Hepatocyte (in vitro differentiated cells): ENCODE measurements around the gene CHST13. TPM values are rescaled to one million over a fixed set of nuclear protein-coding genes. Genes with fewer than 3 reads are reported as not detected.

Experiments
- DNase-seq: peaks from one replicate; pipeline ENCODE4 v3.0.0-alpha.2; 2016; ENCODE audit warnings: low spot score
- H2AFZ ChIP-seq: fragments of 200-600 bp; sonication (generic); 2 replicates; pipeline ENCODE4 v1.6.0; 2016; ENCODE audit warnings: antibody characterized with exemption, mild to moderate bottlenecking
- H3K27ac ChIP-seq: fragments of 200-600 bp; sonication (generic); 2 replicates; pipeline ENCODE4 v1.5.1; 2016; ENCODE audit warnings: mild to moderate bottlenecking
- H3K27me3 ChIP-seq: fragments of 200-600 bp; sonication (generic); 2 replicates; pipeline ENCODE4 v1.6.1; 2016
- H3K36me3 ChIP-seq: fragments of 200-600 bp; sonication (generic); replicated peaks from 2 replicates; pipeline ENCODE4 v1.5.1; 2016; ENCODE audit warnings: low read depth; ENCODE audit not compliant: insufficient read depth
- H3K4me1 ChIP-seq: fragments of 200-600 bp; sonication (generic); 2 replicates; pipeline ENCODE4 v1.5.1; 2016; ENCODE audit warnings: mild to moderate bottlenecking, moderate library complexity; ENCODE audit not compliant: insufficient read depth
- H3K4me2 ChIP-seq: fragments of 200-600 bp; sonication (generic); 2 replicates; pipeline ENCODE4 v1.6.0; 2016
- H3K4me3 ChIP-seq: fragments of 200-600 bp; sonication (generic); 2 replicates; pipeline ENCODE4 v1.5.1; 2016; ENCODE audit warnings: mild to moderate bottlenecking
- H3K79me2 ChIP-seq: fragments of 200-600 bp; sonication (generic); 2 replicates; pipeline ENCODE4 v1.6.0; 2017; ENCODE audit warnings: mild to moderate bottlenecking
- H3K9me2 ChIP-seq: fragments of 200-600 bp; sonication (generic); replicated peaks from 2 replicates; pipeline ENCODE4 v1.6.0; 2017; ENCODE audit warnings: mild to moderate bottlenecking; ENCODE audit not compliant: insufficient read depth
- H3K9me3 ChIP-seq: fragments of 200-600 bp; sonication (generic); 2 replicates; pipeline ENCODE4 v1.5.1; 2016; ENCODE audit warnings: low read depth, mild to moderate bottlenecking
- H4K20me1 ChIP-seq: fragments of 200-600 bp; sonication (generic); 2 replicates; pipeline ENCODE4 v1.6.0; 2016; ENCODE audit warnings: mild to moderate bottlenecking; ENCODE audit not compliant: insufficient read depth, poor library complexity, severe bottlenecking
- CTCF ChIP-seq: fragments of 200-600 bp; sonication (generic); IDR thresholded peaks from 2 replicates; pipeline ENCODE4 v1.5.1; 2016; ENCODE audit warnings: antibody characterized with exemption, mild to moderate bottlenecking; ENCODE audit not compliant: poor library complexity
- EZH2 ChIP-seq: fragments of 200-600 bp; sonication (generic); IDR thresholded peaks from 2 replicates; pipeline ENCODE4 v1.6.1; 2016; ENCODE audit warnings: antibody characterized with exemption, mild to moderate bottlenecking, borderline replicate concordance
- EZH2phosphoT487 ChIP-seq: fragments of 200-600 bp; sonication (generic); IDR thresholded peaks from one replicate; pipeline ENCODE4 v1.6.1; 2018; ENCODE audit warnings: antibody characterized with exemption, mild to moderate bottlenecking, low read depth, moderate library complexity; ENCODE audit not compliant: unreplicated experiment, severe bottlenecking
- WGBS: methylation state at CpG from one replicate; pipeline ENCODE4 v1.1.6; 2016; ENCODE audit warnings: low lambda C conversion rate; ENCODE audit errors: missing lambda C conversion rate; 5-methylcytosine and 5-hydroxymethylcytosine counted together
- polyA plus RNA-seq: library from polyadenylated mRNA; unstranded; fragments of >200 nt; fragmentation: Nextera tagmentation; extraction: Ambion mirVana; gene quantifications from 2 replicates; pipeline ENCODE4 v1.2.1, GENCODE V29; 2016
- total RNA-seq: library from RNA; depleted of rRNA; stranded (reverse); fragments of >200 nt; gene quantifications from 2 replicates; pipeline ENCODE4 v1.2.3, GENCODE V29; 2014

Gene CHST13
- total and polyA plus RNA-seq, 2 experiments from 2014 or later: 31.5 to 54.6 TPM

DNA sequence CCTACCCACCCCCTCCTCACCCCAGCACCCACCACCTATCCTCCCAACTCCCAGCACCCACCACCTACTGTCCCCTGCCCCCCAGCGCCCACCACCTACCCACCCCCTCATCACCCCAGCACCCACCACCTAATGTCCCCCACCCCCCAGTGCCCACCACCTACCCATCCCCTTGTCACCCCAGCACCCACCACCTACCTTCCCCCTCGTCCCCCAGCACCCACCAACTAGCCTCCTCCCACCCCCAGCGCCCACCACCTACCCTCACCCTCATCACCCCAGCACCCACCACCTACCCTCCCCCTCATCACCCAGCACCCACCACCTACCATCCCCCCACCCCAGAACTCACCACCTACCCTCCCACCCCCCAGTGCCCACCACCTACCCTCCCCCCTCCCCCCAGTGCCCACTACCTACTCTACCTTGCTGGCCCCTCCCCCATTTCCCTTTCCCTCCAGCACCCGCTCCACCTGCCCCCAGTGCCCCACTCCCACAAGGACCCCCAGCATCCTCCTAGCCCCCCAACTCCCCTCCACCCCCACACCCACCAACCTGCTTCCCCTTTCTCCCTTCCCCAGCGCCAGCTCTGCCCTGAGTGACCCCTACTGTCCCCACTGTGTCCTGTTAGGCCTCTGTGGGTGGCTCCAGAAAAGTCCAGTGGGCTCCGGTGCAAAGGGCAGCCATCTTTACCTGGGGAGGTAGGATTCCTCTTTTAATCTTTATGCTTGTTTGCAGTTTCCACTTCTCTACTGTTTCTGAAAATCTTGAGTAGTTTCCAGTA, 7.6 kb upstream of the CHST13 start:
- DNase-seq: no peak
- no peak overlapping the region for H3K4me3 ChIP-seq
- H3K9me3 ChIP-seq: no peaks in the 10 kb centered on the region
- WGBS: 96% methylated on average over 2 of the region's 6 CpGs
- no peak for TF ChIP-seq CTCF
- no peak for TF ChIP-seq EZH2phosphoT487
- no peak for TF ChIP-seq EZH2
- H3K4me1 ChIP-seq: no peaks in the 10 kb centered on the region
- no peaks in the 10 kb centered on the region for H3K27me3 ChIP-seq
- no peaks in the 10 kb centered on the region for H3K9me2 ChIP-seq
- no peaks in the 10 kb centered on the region for H4K20me1 ChIP-seq
- no peak overlapping the region for H2AFZ ChIP-seq
- H3K79me2 ChIP-seq: no peaks in the 10 kb centered on the region
- no peak overlapping the region for H3K27ac ChIP-seq
- H3K4me2 ChIP-seq: no peak overlapping the region
- H3K36me3 ChIP-seq: no peaks in the 10 kb centered on the region

DNA sequence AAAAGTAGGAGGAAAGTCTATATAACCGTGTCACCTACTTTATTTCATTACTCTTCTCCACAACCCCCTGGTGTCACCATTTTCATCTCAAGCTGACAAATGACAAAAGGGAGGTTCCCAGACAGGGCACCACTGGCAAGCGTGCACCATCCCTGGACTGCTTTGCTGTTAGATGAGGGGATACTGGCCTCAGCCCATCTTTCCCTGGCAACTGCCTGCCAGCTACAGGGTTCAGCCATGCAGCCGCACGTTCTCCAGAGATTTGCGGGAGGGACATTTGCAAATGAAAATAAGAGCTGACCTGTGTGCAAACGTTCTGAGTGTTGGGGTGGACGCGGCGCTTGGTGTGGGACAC, 7.0 kb upstream of the CHST13 start:
- Histone ChIP-seq H3K27me3 (no peaks in the 10 kb centered on the region), H3K36me3 (no peaks in the 10 kb centered on the region), H3K4me3 (no peak overlapping the region), H3K27ac (no peak overlapping the region), H3K9me3 (no peaks in the 10 kb centered on the region), H3K4me2 (no peak overlapping the region), H3K4me1 (no peaks in the 10 kb centered on the region), H3K79me2 (no peaks in the 10 kb centered on the region), H4K20me1 (no peaks in the 10 kb centered on the region), H2AFZ (no peak overlapping the region), H3K9me2 (no peaks in the 10 kb centered on the region)
- TF ChIP-seq CTCF (no peak), EZH2 (no peak), EZH2phosphoT487 (no peak)
- no peak for DNase-seq
- 83% methylated on average over 9 of the region's 9 CpGs for WGBS

- Histone ChIP-seq H4K20me1 (no peaks in the 10 kb centered on the region), H3K27me3 (no peaks in the 10 kb centered on the region), H3K9me3 (no peaks in the 10 kb centered on the region), H3K9me2 (no peaks in the 10 kb centered on the region), H3K79me2 (no peaks in the 10 kb centered on the region), H3K4me1 (no peaks in the 10 kb centered on the region), H3K4me3 (no peak within 1 kb of the TSS), H2AFZ (no peak within 1 kb of the TSS), H3K4me2 (no peak within 1 kb of the TSS), H3K36me3 (no peaks in the 10 kb centered on the region), H3K27ac (no peak within 1 kb of the TSS)
- TF ChIP-seq CTCF (no peak), EZH2 (no peak), EZH2phosphoT487 (no peak)
- 87% methylated on average over 16 of the region's 16 CpGs for WGBS
- no peak for DNase-seq
Observed at GRCh38 chr3:126517291-126517951, 6.5 kb upstream of the CHST13 start, which contains the start of gene UROC1. Gene UROC1 (minus strand): TSS chr3:126517773. CDS start chr3:126517719, 54 bp downstream.
